PC-9 (cell line): ENCODE measurements around the gene CREM. TPM values are rescaled to one million over a fixed set of nuclear protein-coding genes. Genes with fewer than 3 reads are reported as not detected.

ENCODE experiments used
- BruUV-seq: library from RNA; stranded (reverse); fragments of 400-500 nt; replicated peaks from 2 replicates; lab custom pipeline; 2021; lab: Mats Ljungman, UMichigan
- CTCF ChIA-PET: fragments of 300-600 bp; sonication (Branson Sonifier 250); formaldehyde crosslinking; loops from one replicate; lab custom pipeline; 2022; ENCODE audit warnings: antibody characterized with exemption; lab: Charles Lee
- POLR2A ChIA-PET: fragments of 300-600 bp; sonication (Branson Sonifier 250); formaldehyde crosslinking; loops from one replicate; lab custom pipeline; 2022; ENCODE audit warnings: antibody characterized with exemption; ENCODE audit not compliant: unreplicated experiment; lab: Charles Lee
- DNase-seq, 2 experiments: peaks; one replicate each; pipeline versions ENCODE4 v3.0.0 to v3.0.0-alpha.2; 2015 to 2022; ENCODE audit warnings: mixed read lengths in 1 of 2
- H2AFZ ChIP-seq: fragments of 200-600 bp; sonication (generic); 2 replicates; pipeline ENCODE4 v1.8.1; 2017; ENCODE audit warnings: antibody characterized with exemption
- H3F3A ChIP-seq: fragments of 200-600 bp; sonication (generic); 2 replicates; pipeline ENCODE4 v1.8.1; 2017; ENCODE audit warnings: antibody characterized with exemption, mild to moderate bottlenecking, low read depth; ENCODE audit not compliant: insufficient read depth
- H3K27ac ChIP-seq: fragments of 200-600 bp; sonication (generic); 2 replicates; pipeline ENCODE4 v1.6.1; 2016; ENCODE audit warnings: mixed run types
- H3K27me3 ChIP-seq: fragments of 200-600 bp; sonication (generic); 2 replicates; pipeline ENCODE4 v1.6.1; 2016; ENCODE audit warnings: low read depth, mixed run types; ENCODE audit not compliant: insufficient read depth
- H3K36me3 ChIP-seq: fragments of 200-600 bp; sonication (generic); 2 replicates; pipeline ENCODE4 v1.6.1; 2016; ENCODE audit warnings: low read depth, mixed run types
- H3K4me1 ChIP-seq: fragments of 200-600 bp; sonication (generic); replicated peaks from 2 replicates; pipeline ENCODE4 v1.6.1; 2016; ENCODE audit warnings: mixed run types; ENCODE audit not compliant: insufficient read depth
- H3K4me2 ChIP-seq: fragments of 200-600 bp; sonication (generic); 2 replicates; pipeline ENCODE4 v1.6.1; 2017; ENCODE audit warnings: mixed run types
- H3K4me3 ChIP-seq: fragments of 200-600 bp; sonication (generic); 2 replicates; pipeline ENCODE4 v1.6.1; 2016; ENCODE audit warnings: mixed run types
- H3K79me2 ChIP-seq: fragments of 200-600 bp; sonication (generic); 2 replicates; pipeline ENCODE4 v1.6.1; 2017; ENCODE audit warnings: low read depth, mixed run types
- H3K9me2 ChIP-seq: fragments of 200-600 bp; sonication (generic); 2 replicates; pipeline ENCODE4 v1.8.1; 2017; ENCODE audit warnings: mild to moderate bottlenecking; ENCODE audit not compliant: insufficient read depth
- H3K9me3 ChIP-seq: fragments of 200-600 bp; sonication (generic); 2 replicates; pipeline ENCODE4 v1.8.1; 2016; ENCODE audit warnings: low read depth; ENCODE audit not compliant: insufficient read depth
- H4K20me1 ChIP-seq: fragments of 200-600 bp; sonication (generic); 2 replicates; pipeline ENCODE4 v1.8.1; 2017; ENCODE audit not compliant: insufficient read depth
- EZH2 ChIP-seq: fragments of 200-600 bp; sonication (generic); IDR thresholded peaks from 2 replicates; pipeline ENCODE4 v1.8.0; 2017; ENCODE audit warnings: antibody characterized with exemption, low read depth
- intact Hi-C: fragments of 100-400 bp; cut with micrococcal nuclease; formaldehyde crosslinking; loops from one replicate; pipeline ENCODE4 v1.10.0; 2022; ENCODE audit not compliant: unreplicated experiment
- total RNA-seq: library from RNA; stranded (reverse); gene quantifications from 2 replicates; pipeline ENCODE4 v1.2.3, GENCODE V29; 2021
- TF ChIP-seq, protein P1 (sequence below): fragments of 200-600 bp; sonication (generic); conservative IDR thresholded peaks from 2 replicates; pipeline ENCODE4 v1.6.1; 2017; ENCODE audit warnings: mixed run types, antibody characterized with exemption, mild to moderate bottlenecking, moderate library complexity

Gene CREM
- total RNA-seq, 1 experiment from 2014 or later, result 25.6 TPM

DNA sequence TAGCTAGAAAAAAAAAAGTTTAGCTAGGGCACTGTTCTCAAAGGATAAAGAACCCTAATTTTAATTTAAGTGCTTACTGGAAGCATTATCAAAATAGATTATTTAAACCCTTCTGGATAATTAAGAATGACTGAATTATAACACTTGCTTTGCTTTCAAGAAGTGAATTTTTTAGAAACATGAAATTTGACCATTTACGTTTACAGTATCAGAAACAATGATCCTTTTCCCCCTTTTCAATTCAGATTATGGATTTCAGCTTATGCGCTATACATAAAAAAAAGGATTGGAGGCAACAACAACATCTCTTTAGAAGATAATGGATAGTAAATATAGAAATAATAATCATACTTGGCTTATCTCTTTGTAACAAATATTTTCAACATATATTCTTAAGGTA, 39.2 kb downstream of the CREM start:
- H3K79me2 ChIP-seq, result no peaks in the 10 kb centered on the region
- no peak overlapping the region for H3K4me2 ChIP-seq
- BruUV-seq, result no TSS peak
- no peaks in the 10 kb centered on the region for H3K4me1 ChIP-seq
- H3K27ac ChIP-seq, result no peak overlapping the region
- H3K27me3 ChIP-seq, result no peaks in the 10 kb centered on the region
- intact Hi-C loops, result no loop called here
- H3K4me3 ChIP-seq, result no peak overlapping the region
- H4K20me1 ChIP-seq, result no peaks in the 10 kb centered on the region
- H3K9me3 ChIP-seq, result no peaks in the 10 kb centered on the region
- no peaks in the 10 kb centered on the region for H3F3A ChIP-seq
- CTCF ChIA-PET, result no interaction called here
- H3K36me3 ChIP-seq, result no peaks in the 10 kb centered on the region
- POLR2A ChIA-PET, result no interaction called here
- no peaks in the 10 kb centered on the region for H3K9me2 ChIP-seq
- DNase-seq, result no peak
- H2AFZ ChIP-seq, result no peak overlapping the region
- no peak for TF ChIP-seq EZH2
- TF ChIP-seq, protein P1, sequence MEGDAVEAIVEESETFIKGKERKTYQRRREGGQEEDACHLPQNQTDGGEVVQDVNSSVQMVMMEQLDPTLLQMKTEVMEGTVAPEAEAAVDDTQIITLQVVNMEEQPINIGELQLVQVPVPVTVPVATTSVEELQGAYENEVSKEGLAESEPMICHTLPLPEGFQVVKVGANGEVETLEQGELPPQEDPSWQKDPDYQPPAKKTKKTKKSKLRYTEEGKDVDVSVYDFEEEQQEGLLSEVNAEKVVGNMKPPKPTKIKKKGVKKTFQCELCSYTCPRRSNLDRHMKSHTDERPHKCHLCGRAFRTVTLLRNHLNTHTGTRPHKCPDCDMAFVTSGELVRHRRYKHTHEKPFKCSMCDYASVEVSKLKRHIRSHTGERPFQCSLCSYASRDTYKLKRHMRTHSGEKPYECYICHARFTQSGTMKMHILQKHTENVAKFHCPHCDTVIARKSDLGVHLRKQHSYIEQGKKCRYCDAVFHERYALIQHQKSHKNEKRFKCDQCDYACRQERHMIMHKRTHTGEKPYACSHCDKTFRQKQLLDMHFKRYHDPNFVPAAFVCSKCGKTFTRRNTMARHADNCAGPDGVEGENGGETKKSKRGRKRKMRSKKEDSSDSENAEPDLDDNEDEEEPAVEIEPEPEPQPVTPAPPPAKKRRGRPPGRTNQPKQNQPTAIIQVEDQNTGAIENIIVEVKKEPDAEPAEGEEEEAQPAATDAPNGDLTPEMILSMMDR, result no peak

DNA sequence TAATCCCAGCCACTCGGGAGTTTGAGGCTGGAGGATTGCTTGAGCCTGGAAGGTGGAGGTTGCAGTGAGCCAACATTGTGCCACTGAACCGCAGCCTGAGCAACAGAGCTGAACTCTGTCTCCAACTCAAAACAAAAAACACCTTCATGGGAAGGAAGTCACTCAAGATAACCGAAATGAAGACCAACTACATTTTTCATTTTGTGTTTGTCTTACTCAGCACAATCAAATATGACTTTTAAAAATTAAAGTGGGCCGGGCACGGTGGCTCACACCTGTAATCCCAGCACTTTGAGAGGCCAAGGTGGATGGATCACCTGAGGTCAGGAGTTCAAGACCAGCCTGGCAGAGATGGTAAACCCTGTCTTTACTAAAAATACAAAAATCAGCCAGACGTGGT, 40.0 kb downstream of the CREM start:
- H4K20me1 ChIP-seq, result no peaks in the 10 kb centered on the region
- no TSS peak for BruUV-seq
- no peak overlapping the region for H3K4me3 ChIP-seq
- DNase-seq, result no peak
- no peak overlapping the region for H2AFZ ChIP-seq
- H3K27me3 ChIP-seq, result no peaks in the 10 kb centered on the region
- H3K4me2 ChIP-seq, result no peak overlapping the region
- CTCF ChIA-PET, result no interaction called here
- H3K36me3 ChIP-seq, result no peaks in the 10 kb centered on the region
- no peak overlapping the region for H3K27ac ChIP-seq
- TF ChIP-seq EZH2, result no peak
- TF ChIP-seq, protein P1, result no peak
- H3K4me1 ChIP-seq, result no peaks in the 10 kb centered on the region
- intact Hi-C loops, result no loop called here
- no peaks in the 10 kb centered on the region for H3K9me3 ChIP-seq
- no peaks in the 10 kb centered on the region for H3K9me2 ChIP-seq
- POLR2A ChIA-PET, result interaction anchor here (0.6 kb wide), 1 partner anchor 159 kb away, joined by 3 read pairs; no protein-coding TSS in a partner anchor
- H3F3A ChIP-seq, result no peaks in the 10 kb centered on the region
- H3K79me2 ChIP-seq, result no peaks in the 10 kb centered on the region

DNA sequence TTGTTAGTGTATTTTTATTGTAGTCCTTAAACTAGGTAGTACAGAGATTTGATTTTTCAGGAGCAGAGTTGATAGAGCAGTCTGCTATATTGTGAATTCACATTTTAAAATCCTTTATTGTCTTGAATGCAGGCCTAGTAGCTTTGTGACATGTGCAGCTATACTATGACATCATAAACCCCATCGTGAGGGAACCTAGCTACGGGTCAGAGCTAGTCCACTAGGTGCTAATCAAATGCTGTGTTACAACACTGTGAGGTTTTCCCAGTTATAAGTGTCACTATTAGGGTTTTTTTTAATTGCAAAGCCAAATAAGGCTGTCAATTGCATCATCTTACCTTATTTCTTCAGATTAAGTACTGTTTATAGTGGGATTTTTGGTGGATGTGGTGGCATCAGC, 40.7 kb downstream of the CREM start:
- Histone ChIP-seq H3K27me3 (no peaks in the 10 kb centered on the region), H2AFZ (no peak overlapping the region), H3K9me3 (no peaks in the 10 kb centered on the region), H3K9me2 (no peaks in the 10 kb centered on the region), H3K27ac (no peak overlapping the region), H4K20me1 (no peaks in the 10 kb centered on the region), H3K4me2 (no peak overlapping the region), H3K4me3 (no peak overlapping the region), H3F3A (no peaks in the 10 kb centered on the region), H3K4me1 (no peaks in the 10 kb centered on the region), H3K36me3 (no peaks in the 10 kb centered on the region), H3K79me2 (no peaks in the 10 kb centered on the region)
- DNase-seq, result no peak
- TF ChIP-seq, protein P1, result no peak
- TF ChIP-seq EZH2, result no peak
- BruUV-seq, result no TSS peak
- POLR2A ChIA-PET, result no interaction called here
- intact Hi-C loops, result no loop called here
- CTCF ChIA-PET, result no interaction called here
